Tibial nerve (tissue), 4 donors: Measurements from ENCODE around the gene KCNMA1.

Experiments used
- EP300 ChIP-seq, 2 donors: sonication (generic); formaldehyde crosslinking; IDR thresholded peaks; one replicate each; pipeline ENCODE4 v1.6.1; 2017; ENCODE audit warnings: antibody characterized with exemption in 2 of 2, mild to moderate bottlenecking in 1 of 2
- POLR2A ChIP-seq, 2 donors: fragments of 450-650 bp; IDR thresholded peaks; one replicate each; pipeline ENCODE4 v1.6.1; 2017; ENCODE audit warnings: antibody characterized with exemption in 2 of 2, mild to moderate bottlenecking in 2 of 2, moderate library complexity in 2 of 2
- TF ChIP-seq, protein P1 (sequence below), 5 experiments: fragments of 200-600 bp in 3 of 5; fragments of 450-650 bp in 2 of 5; sonication (generic) in 3 of 5; IDR thresholded peaks; one replicate each; pipeline ENCODE4 v1.5.1; 2016 to 2019; ENCODE audit warnings: antibody characterized with exemption in 5 of 5, mild to moderate bottlenecking in 3 of 5, moderate library complexity in 2 of 5

DNA sequence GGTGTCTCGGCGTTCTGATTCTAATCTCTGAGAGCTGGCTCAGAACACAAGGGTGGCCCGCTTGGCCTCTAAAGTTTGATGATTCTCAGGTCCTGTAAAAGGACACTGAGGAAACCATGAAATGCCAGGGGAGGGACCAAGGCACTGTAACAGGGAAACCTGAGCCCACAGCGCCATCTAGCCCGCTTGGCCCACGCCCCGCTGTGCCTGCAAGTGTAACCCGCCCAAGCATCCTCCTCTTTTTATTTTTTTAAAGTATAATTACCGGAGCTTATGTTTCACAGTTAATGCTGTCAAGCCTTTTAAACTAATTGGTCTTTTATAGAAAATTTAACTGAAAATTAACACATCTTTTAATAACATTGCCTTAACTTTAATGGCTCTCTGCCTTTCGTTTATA is 734.7 kb downstream of the KCNMA1 start:
- TF ChIP-seq, protein P1, sequence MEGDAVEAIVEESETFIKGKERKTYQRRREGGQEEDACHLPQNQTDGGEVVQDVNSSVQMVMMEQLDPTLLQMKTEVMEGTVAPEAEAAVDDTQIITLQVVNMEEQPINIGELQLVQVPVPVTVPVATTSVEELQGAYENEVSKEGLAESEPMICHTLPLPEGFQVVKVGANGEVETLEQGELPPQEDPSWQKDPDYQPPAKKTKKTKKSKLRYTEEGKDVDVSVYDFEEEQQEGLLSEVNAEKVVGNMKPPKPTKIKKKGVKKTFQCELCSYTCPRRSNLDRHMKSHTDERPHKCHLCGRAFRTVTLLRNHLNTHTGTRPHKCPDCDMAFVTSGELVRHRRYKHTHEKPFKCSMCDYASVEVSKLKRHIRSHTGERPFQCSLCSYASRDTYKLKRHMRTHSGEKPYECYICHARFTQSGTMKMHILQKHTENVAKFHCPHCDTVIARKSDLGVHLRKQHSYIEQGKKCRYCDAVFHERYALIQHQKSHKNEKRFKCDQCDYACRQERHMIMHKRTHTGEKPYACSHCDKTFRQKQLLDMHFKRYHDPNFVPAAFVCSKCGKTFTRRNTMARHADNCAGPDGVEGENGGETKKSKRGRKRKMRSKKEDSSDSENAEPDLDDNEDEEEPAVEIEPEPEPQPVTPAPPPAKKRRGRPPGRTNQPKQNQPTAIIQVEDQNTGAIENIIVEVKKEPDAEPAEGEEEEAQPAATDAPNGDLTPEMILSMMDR (IDR thresholded peaks at IDR 0.05) = peak in 1 of 5 experiments; percentile 24
- TF ChIP-seq POLR2A (IDR thresholded peaks at IDR 0.05) = no peak
- no peak for TF ChIP-seq EP300 (IDR thresholded peaks at IDR 0.05)
